GM18909 (cell line): ENCODE data around the gene BMP10.

Experiments
- ATAC-seq: cut with Tn5 transposase; IDR thresholded peaks from one replicate; pipeline ENCODE4 v1.9.1; 2021; ENCODE audit warnings: mild to moderate bottlenecking; ENCODE audit not compliant: unreplicated experiment, poor library complexity

BMP10 gene

DNA sequence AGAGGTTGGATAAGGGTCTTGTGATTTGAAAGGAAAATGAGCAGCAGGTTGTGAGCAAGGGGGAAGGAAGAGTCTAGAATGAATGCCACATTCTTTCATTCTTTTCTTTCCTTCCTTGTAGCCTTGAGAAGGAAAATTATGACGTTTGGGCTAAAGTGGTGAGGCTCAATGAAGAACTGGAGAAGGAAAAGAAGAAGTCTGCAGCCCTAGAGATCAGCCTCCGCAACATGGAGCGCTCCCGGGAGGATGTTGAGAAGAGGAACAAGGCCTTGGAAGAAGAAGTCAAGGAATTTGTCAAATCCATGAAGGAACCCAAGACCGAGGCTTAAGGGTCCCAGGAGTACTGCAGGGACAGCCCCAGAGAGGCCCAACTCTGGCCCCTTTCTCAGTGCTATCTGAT is 45.3 kb downstream of the BMP10 start:
- ATAC-seq: no peak

DNA sequence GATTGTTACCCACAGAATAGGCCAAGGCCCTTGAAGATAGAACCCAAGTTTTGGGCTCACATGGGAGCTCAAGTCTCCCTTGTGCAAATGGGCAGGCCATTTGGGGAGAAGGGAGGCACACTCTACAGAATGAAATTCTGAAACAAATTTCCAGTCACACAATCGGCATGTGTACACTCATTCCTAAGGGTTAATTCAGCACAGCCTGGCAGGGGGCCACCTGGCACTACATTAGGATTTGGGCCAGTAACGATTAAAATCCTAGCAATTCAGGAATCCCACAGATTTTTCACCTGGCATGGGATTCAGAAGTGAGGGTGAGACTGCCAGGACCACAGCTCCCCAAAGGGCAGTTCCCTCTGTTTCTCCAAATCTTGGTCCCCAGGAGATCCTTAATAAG is 46.4 kb downstream of the BMP10 start:
- ATAC-seq: no peak

DNA sequence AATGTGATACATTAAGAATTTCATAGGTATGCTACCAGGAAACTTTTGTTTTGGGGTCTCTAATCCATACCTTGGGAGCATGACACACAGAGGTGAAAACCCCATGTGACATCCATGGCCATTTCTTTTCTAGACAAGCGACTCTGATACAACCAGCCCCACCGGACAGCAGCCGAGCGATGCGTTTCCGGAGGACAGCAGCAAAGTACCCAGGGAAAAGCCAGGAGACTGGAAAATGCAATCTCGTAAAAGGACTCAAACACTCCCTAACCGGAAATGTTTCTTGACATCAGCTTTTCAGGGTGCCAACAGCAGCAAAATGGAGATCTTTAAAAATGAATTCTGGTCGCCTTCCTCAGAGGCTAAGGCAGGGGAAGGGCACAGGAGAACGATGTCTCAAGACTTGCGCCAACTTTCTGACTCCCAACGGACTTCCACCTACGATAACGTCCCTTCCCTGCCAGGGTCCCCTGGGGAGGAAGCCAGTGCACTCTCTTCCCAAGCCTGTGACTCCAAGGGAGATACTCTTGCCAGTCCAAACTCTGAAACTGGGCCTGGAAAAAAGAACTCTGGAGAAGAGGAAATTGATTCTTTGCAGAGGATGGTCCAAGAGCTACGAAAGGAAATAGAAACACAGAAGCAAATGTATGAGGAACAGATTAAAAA is 48.9 kb downstream of the BMP10 start:
- no peak for ATAC-seq

DNA sequence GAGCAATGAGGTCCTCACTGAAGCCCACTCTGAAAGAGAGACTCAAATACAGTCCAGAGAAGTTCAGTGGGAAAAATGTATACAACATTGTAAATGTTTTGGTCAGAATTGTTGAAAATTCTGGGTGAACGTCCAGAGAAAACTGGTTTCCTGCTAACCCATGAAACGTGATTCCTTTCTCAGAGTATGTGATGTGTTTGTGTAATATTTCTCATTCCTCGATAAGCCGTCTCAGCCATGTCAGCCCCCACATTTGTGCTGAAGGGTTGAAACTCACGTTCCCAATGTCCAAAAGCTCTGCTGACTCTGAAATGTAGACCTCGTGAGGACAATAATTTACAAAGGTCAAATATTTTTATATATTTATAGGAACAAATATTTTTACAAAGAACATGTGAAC is 51.6 kb downstream of the BMP10 start:
- ATAC-seq: no peak

DNA sequence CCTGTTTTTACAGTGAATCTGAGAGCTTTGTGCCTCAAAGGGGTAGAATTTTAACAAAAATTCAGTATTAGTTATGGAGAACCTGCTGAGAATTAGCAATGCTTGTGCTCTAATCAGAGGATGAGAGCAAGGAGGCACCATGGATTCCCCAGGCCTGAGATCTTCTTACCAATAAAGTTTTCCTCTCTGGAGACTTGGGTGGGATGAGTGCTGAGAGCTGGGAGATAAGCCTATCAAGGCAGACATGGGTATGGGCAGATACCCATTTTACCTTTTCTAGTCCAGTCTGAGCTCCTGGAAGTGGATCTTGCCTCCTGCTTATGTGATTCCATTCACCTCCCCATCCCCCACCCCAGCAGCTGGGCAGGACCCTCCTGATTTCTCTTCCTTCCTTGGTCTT is 53.9 kb downstream of the BMP10 start:
- ATAC-seq: no peak
